Embryonic facial prominence (tissue), 1 donor: ENCODE data around the gene MRPL12.

Experiments
- DNase-seq: peaks from one replicate; pipeline ENCODE4 v3.0.0-alpha.2; 2016; ENCODE audit errors: extremely low spot score

Gene MRPL12

GRCh38 chr17:81740395-81740961 lies 37.3 kb downstream of the MRPL12 start:
- no peak for DNase-seq

DNA sequence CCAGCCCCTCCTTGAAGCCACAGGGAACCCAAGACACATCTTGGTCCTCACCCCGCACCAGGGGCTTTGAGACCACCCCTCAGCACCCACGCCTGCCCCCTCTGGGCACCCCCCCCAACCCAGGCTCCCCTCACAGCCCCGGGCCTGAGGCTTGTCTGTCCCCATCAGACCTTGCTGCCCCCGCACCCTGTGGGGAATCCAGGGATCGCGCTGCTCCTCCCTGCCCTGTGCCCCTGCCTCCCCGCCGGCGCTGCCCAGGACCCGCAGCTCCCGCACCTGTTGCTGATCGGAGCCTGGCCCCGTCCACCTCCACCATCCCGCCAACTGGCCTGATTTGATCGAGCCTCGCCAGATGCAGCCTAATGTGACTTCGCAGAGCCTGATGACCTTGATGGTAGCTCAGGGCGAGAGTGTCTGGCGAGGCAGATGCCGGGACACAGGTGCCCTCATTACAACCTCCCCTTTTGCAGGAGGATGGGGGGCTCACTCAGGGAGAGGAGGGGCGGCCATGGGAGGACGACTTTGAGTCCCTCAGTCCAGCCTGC lies 38.0 kb downstream of the MRPL12 start:
- no peak for DNase-seq

DNA sequence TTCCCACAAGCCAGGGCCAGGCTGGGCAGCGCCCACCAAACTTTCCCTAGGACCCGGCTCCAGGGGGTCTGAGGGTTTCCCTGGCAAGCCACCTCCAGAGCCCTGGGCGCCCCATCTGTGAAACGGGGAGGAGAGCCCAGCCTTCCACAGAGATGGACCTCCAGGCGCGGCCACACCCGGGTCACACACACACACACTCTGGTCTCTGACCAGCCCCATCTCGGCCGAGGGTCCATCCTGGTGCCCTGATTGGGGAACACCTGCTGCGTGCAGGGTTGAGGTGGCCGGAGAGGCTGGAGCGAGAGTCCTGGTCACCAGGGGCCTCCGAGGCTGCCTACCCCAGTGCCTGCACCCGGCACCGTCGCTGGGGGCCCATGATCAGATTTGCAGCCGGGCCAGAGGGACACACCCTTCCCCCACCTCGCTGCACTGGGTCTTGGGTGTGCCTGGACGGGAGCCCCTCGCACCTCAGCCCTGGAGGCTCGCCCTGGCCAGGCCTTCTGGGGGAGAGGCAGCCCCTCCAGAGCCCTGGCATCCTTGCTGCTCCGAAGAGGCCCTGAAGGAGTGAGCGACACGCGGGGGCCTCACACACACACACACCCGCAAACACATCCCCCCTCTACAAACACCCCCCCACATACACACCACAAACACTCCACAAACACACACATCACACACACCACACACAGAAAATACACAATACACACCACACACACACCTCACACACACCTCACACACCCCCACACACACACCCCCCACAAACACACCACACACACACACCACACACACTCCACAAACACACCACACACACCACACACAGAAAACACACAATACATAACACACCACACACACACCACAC lies 38.7 kb downstream of the MRPL12 start:
- DNase-seq = no peak
